Thyroid gland (tissue), 4 donors: ENCODE measurements around the gene NABP1. TPM values are rescaled to one million over a fixed set of nuclear protein-coding genes. Genes with fewer than 3 reads are reported as not detected.

Experiments
- DNase-seq, 2 donors: peaks; one replicate each; pipeline ENCODE4 v3.0.0-alpha.2; 2019
- H3K27ac ChIP-seq, 3 donors: fragments of 200-600 bp; sonication (generic); 1 replicate in 2 of 3; 2 replicates in 1 of 3; pipeline ENCODE4 v1.5.1; 2016 to 2019; ENCODE audit warnings: mild to moderate bottlenecking in 1 of 3, moderate library complexity in 1 of 3
- H3K27me3 ChIP-seq: fragments of 200-600 bp; sonication (generic); one replicate; pipeline ENCODE4 v1.5.1; 2019
- H3K36me3 ChIP-seq, 2 donors: fragments of 200-600 bp; sonication (generic); one replicate each; pipeline ENCODE4 v1.5.1; 2016 to 2019
- H3K4me1 ChIP-seq, 2 donors: fragments of 200-600 bp; sonication (generic); one replicate each; pipeline ENCODE4 v1.5.1; 2017 to 2019
- H3K4me3 ChIP-seq, 3 donors: fragments of 200-600 bp; sonication (generic); replicated peaks in 1 of 3; 1 replicate in 2 of 3; 2 replicates in 1 of 3; pipeline ENCODE4 v1.5.1; 2016; ENCODE audit warnings: mild to moderate bottlenecking in 1 of 3
- H3K9me3 ChIP-seq: fragments of 200-600 bp; sonication (generic); one replicate; pipeline ENCODE4 v1.5.1; 2017
- CTCF ChIP-seq, 6 experiments: fragments of 200-600 bp in 3 of 6; fragments of 450-650 bp in 3 of 6; sonication (generic) in 3 of 6; IDR thresholded peaks; one replicate each; pipeline ENCODE4 v1.5.1; 2016 to 2019; ENCODE audit warnings: antibody characterized with exemption in 6 of 6, mild to moderate bottlenecking in 2 of 6, inconsistent platforms in 1 of 6, moderate library complexity in 1 of 6
- POLR2A ChIP-seq, 2 donors: fragments of 450-650 bp; IDR thresholded peaks; one replicate each; pipeline ENCODE4 v1.6.1; 2017; ENCODE audit warnings: antibody characterized with exemption in 2 of 2, mild to moderate bottlenecking in 2 of 2, moderate library complexity in 1 of 2
- WGBS, 2 donors: methylation state at CpG; one replicate each; pipeline ENCODE4 v1.1.5; 2017; 5-methylcytosine and 5-hydroxymethylcytosine counted together
- intact Hi-C: fragments of 100-400 bp; cut with DNase I; formaldehyde crosslinking; loops from one replicate; pipeline ENCODE4 v1.15.1; 2023
- small RNA-seq: library from RNA; depleted of rRNA; stranded (forward); fragments of <200 nt; gene quantifications from one replicate; pipeline ENCODE3, GENCODE V24; 2016
- total RNA-seq, 4 donors: library from RNA; depleted of rRNA; stranded (reverse); fragments of >200 nt; gene quantifications; one replicate each; pipeline ENCODE4 v1.2.3, GENCODE V29; 2016

NABP1 gene
- total RNA-seq, 4 donors from 2014 or later, result 5.7 to 28.6 (median 7.9) TPM

GRCh38 chr2:191728750-191729624 lies 51.1 kb downstream of the NABP1 start:
- Histone ChIP-seq H3K4me1 (no peaks in the 10 kb centered on the region), H3K27me3 (no peaks in the 10 kb centered on the region), H3K36me3 (no peaks in the 10 kb centered on the region), H3K4me3 (no peak overlapping the region), H3K9me3 (no peaks in the 10 kb centered on the region), H3K27ac (no peak overlapping the region)
- no peak for TF ChIP-seq POLR2A (IDR thresholded peaks at IDR 0.05)
- TF ChIP-seq CTCF (IDR thresholded peaks at IDR 0.05), result no peak
- WGBS, 2 donors, result 80 to 81% methylated on average over 5 of the region's 5 CpGs
- intact Hi-C loops, result no loop called here
- no peak for DNase-seq

GRCh38 chr2:191730263-191730662 lies 52.3 kb downstream of the NABP1 start:
- H3K4me3 ChIP-seq, result no peak overlapping the region
- no peaks in the 10 kb centered on the region for H3K27me3 ChIP-seq
- TF ChIP-seq CTCF (IDR thresholded peaks at IDR 0.05) (no peak), POLR2A (IDR thresholded peaks at IDR 0.05) (no peak)
- no peaks in the 10 kb centered on the region for H3K36me3 ChIP-seq
- intact Hi-C loops, result no loop called here
- no peak for DNase-seq
- no peaks in the 10 kb centered on the region for H3K9me3 ChIP-seq
- H3K4me1 ChIP-seq, result no peaks in the 10 kb centered on the region
- no peak overlapping the region for H3K27ac ChIP-seq

Small RNA genes within 50 kb of the gene (small RNA-seq; reads per million reads assigned to genes)
- not detected for gene RF02271

Other genes with a start within 250 kb of the NABP1 start
- gene CAVIN2, start 169.0 kb downstream of the NABP1 start, total RNA-seq, result 100 to 1,000 TPM in 3 of 4 donors, 10 to 100 TPM in 1; 86.2 to 149 (median 132) TPM